HPDE6-E6E7 (cell line): Measurements from ENCODE around the gene RBM18.
A peak's percentile ranks its signal among the peaks of the same experiment; 100 is the strongest.

Experiments used
- DNase-seq: peaks from one replicate; pipeline ENCODE4 v3.0.0; 2011; ENCODE audit warnings: missing footprints; ENCODE audit errors: extremely low spot score

RBM18 gene

DNA sequence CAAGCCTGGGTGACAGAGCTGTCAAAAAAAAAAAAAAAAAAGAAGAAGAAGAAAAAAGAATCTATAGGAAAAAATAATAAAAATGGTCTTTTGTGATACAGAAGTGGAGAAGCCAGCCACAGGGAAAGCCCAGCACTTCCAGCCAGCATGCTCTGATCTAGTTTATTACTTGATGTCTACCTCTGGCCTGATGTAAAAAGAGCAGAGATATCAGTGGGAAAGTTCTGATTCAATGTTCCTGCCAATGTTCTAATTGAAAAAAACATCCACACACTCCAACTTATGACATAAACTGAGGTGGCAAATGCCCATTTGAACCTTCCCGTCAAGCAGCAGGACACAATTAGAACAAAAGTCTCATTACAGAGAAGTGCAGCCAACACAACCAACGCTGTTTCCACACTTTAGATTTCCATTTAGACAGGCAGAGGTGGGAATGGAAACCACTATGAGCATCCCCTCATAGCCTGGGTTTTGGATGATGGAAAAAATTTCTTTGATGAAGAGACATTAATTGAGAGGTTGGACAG, 5.7 kb downstream of the RBM18 start:
- DNase-seq = no peak

DNA sequence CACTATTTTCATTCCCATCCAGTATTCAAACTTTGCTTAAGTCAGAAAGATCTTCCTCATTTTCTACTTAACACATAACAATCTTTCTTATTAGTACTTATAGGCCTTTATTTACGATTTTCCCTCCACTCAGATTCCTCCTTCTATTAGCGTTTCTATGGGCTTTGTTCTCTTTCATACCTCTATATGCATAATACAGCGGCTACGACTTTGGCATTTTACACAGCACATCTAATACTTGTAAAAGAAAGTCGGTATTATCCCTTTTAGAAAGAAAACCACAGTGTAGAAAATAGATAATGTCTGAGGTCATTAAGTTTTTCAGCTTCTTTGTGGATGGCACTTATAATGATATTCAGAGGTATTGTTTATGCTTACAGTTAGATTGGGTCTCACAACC, 8.4 kb downstream of the RBM18 start:
- no peak for DNase-seq

DNA sequence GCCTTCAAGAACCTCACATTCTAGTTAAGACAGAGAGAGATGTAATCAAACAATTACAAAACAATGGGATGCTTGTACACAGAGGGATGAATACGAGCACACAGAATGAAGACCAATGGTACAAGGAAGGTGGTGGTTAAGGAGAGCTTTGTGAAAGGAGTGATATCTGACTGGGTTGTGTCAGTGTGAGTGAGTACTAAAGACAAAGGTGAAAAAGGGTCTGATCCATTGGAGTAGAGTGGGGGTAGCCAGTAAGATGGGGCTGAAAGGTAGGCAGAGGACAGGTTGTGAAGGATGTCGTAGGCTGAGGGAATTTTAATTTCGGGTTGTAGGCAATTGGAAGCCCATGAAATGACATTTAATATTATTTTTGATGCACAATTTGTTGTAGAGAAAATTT, 9.9 kb downstream of the RBM18 start:
- DNase-seq = no peak

GRCh38 chr9:122252796-122253195, 11.8 kb downstream of the RBM18 start:
- DNase-seq = no peak

DNA sequence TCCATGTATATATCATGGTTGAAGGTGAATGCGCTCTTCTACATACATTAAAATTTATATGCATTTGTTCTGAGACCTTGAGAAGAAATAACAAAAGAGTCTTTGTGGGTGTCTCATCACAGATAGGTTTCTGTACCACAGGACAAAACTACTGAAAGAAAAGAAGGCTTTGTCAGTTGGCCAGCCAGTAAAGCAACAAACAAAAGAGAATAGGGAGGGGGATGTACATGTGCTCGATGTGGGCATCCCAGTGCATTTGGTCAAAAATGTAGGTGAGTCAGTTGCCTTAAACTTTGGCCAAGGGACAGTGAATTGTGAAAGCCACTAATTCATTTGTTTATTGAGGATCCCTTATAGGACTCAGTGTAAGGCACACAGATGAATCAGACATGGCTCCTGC, 13.3 kb downstream of the RBM18 start:
- DNase-seq = no peak

GRCh38 chr9:122248448-122248865, 16.2 kb downstream of the RBM18 start:
- DNase-seq = peak; percentile 69

- DNase-seq = no peak
Observed at GRCh38 chr9:122246666-122247065, 18.0 kb downstream of the RBM18 start.

DNA sequence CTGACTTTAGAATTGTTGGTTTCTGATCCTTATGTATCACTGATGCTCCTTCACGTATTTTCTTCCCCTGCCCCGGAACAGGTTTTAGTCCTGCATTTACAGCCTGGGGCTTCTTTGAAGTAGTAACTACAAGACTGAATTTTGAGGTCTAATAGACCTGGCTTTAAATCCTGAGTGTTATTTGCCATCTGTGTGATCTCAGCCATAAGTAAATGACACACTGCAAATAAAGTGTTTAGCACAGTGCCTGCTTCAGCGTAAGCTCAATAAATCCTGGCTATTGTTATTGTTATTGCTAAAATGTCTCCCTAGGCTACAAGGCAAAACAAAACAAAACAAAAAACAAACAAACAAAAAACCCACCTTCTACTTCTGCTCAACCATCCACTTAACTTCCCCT, 20.3 kb downstream of the RBM18 start:
- DNase-seq = no peak

- DNase-seq = no peak
Observed at GRCh38 chr9:122239722-122240121, 24.9 kb downstream of the RBM18 start.

DNA sequence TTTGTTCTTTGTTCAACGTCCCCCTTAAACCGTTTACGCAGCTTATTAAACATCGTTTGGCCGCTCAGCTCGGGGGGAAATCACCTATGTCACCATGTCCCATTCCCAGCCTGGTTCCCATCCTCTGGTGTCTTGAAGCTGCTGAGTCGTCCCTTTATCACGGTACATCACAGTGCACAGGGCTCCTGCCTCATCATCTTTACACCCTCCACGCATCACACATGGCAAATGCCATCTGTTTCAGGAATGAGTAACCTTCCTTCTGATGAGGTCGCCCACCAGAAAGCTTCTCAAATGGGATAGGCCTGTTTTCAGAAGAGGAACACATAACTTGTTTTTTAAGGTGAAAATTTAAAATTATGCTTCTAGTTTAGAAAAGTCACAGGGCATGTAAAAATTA, 28.0 kb downstream of the RBM18 start:
- DNase-seq = no peak

DNA sequence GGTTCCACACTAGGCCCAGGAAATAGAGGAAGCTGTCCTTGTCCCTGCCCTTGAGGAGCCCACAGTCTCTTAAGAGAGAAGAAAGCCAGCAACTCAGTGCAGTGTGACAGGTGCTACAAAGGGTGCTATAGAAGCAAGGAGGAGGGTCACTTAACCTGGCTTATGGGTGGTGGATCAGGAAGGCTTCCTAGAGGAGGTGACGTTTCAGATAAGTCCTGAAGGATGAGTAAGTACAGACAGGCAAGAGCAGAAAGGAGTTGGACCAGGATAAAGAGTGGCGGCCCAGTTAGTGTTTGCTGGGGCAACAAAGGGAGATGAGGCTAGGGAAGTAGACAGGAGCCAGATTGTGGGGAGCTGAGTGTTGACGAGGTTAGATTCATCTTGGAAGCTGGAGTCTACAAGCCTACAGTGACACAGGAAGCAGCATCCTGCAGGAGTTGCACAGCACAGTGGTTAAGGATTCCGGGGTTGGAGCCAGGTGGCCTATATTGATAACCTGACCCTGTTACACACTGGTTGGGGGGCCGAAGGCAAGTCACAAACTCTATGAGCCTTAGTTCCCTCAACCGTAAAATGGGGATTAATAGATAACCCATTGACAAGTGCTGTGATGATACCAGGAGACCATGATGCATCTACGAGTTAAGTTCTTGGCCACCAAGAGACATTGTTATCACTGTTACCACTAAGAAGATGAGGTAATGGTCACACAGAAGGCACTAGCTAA, 30.5 kb downstream of the RBM18 start:
- DNase-seq = no peak

GRCh38 chr9:122232796-122233306, 31.8 kb downstream of the RBM18 start:
- no peak for DNase-seq

DNA sequence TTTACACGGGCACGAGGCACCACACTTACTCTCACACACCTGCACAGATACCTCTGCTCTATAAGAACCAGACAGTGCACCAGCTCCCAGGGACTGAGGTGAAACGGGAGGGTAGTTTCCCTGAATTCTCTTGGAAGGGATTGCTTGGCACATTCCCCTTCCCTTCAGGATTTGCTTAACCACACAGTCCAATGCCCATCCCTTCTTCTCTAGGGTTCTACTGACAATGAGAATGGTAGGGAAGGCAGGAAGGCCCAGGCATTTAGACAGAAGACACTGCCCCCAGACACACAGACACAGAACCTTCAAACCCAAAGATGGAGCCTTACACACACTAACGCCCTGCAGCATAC, 35.2 kb downstream of the RBM18 start:
- DNase-seq = no peak

- no peak for DNase-seq
Observed at GRCh38 chr9:122228568-122229484, 35.8 kb downstream of the RBM18 start, which contains the start of gene LHX6. Gene LHX6, minus strand, starts transcription at chr9:122228957. Its CDS starts 217 bp downstream, at chr9:122228740.

GRCh38 chr9:122228191-122228567, 36.5 kb downstream of the RBM18 start:
- DNase-seq = no peak

- DNase-seq = no peak
Observed at GRCh38 chr9:122227575-122227900, 37.1 kb downstream of the RBM18 start.

DNA sequence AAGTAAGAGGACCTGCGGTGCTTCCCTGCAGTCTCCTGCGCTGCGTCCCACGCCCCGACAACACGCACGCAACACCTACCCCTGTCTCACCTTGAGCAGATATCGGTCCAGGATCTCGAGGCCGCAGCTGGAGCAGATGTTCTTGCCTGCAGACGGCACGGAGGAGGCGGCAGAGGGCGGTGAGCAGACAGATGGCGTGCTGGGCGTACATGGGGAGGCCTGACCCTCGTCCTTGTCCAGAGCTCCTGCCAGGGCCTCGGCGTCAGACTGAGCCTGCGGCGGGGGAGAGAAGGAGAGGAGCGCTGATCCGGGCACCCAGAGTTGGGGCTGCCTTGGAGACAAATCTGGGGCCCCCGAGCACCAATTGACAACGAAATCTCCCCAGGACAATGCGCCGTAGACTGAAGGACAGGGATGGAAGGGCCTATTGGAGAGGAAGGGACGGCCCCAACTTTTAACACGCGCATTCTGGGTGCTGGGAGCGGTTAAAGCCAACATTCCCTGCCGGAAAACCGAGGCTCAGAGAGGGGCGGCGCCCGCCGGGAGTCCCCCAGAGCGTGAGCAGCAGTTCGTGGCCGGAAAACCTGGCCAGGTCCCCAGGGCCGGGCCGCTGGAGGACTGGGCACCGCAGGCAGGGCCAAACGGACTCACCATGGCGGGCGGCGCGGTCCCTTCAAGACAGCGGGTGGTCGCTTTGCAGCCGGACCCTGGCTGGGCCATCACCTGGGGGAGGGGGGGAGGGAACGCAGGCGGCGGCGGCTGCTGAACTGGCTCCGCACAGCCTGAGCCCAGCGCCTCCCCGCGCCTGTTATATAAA, 37.7 kb downstream of the RBM18 start:
- no peak for DNase-seq

- no peak for DNase-seq
Observed at GRCh38 chr9:122226142-122226757, 38.4 kb downstream of the RBM18 start.

- DNase-seq = no peak
Observed at GRCh38 chr9:122225312-122226141, 39.1 kb downstream of the RBM18 start.

DNA sequence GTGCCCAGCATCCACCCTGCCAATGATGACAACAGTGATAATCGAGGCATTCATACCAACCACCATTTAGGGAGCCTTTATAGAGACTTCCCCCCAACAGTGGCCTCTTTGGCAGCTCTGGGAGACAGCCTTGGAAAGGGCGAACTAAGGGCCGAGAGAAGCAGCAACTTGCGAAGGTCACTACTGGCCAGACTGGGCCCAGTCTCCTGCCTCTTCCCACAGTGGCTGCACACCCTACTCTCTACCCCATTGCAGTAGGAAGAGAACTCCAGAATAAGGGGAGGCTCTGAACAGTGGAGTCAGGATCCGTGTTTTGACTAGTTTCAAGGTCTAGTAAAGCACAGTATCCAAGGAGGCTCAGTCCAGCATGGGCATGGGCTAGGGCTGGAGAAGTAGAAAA, 41.2 kb downstream of the RBM18 start:
- no peak for DNase-seq

GRCh38 chr9:122222791-122223190, 41.8 kb downstream of the RBM18 start:
- DNase-seq = no peak
